ACC112 (cell line): ENCODE results near the gene XYLB.

Experiments used
- H2AFZ ChIP-seq: fragments of 200-600 bp; sonication (generic); one replicate; pipeline ENCODE4 v1.6.0; 2017; ENCODE audit warnings: antibody characterized with exemption, low read length; ENCODE audit not compliant: unreplicated experiment
- H3K27ac ChIP-seq: fragments of 200-600 bp; sonication (generic); 2 replicates; pipeline ENCODE4 v1.5.1; 2014; ENCODE audit warnings: low read depth, mild to moderate bottlenecking, antibody characterized with exemption, low read length, moderate library complexity
- H3K27me3 ChIP-seq: fragments of 200-600 bp; sonication (generic); 2 replicates; pipeline ENCODE4 v1.6.1; 2014; ENCODE audit warnings: mild to moderate bottlenecking, antibody characterized with exemption, low read length, moderate library complexity, mixed read lengths; ENCODE audit not compliant: insufficient read depth
- H3K36me3 ChIP-seq: fragments of 200-600 bp; sonication (generic); 2 replicates; pipeline ENCODE4 v1.6.1; 2016; ENCODE audit warnings: mild to moderate bottlenecking, antibody characterized with exemption, low read length, moderate library complexity, mixed read lengths; ENCODE audit not compliant: insufficient read depth
- H3K4me1 ChIP-seq: fragments of 200-600 bp; sonication (generic); one replicate; pipeline ENCODE4 v1.6.1; 2016; ENCODE audit warnings: low read length, mixed read lengths; ENCODE audit not compliant: insufficient read depth, unreplicated experiment, control insufficient read depth
- H3K4me3 ChIP-seq: fragments of 200-600 bp; sonication (generic); 2 replicates; pipeline ENCODE4 v1.5.1; 2014; ENCODE audit warnings: mild to moderate bottlenecking, low read depth, low read length
- H3K79me2 ChIP-seq: fragments of 200-600 bp; sonication (generic); one replicate; pipeline ENCODE4 v1.6.0; 2016; ENCODE audit warnings: low read length; ENCODE audit not compliant: control insufficient read depth, unreplicated experiment, insufficient read depth

The XYLB gene

DNA sequence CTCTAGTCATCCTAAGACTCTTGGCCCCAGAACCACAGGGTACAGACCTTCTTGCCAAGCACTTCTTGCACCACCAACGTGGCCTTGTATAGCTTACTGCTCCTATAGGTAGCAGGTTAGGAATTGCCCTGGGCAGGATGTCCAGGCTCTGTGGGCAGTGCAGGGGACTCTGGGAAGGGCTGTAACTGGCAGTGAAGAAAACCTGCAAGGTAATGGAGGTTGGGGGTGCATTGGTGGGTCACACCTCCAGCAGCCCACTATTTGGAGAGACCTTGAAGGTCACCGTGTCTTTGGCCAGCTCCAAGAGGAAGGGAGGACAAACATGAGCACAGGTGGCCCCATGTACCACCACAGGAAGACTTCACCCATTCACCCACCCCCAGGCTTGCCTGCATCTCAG lies 21.3 kb upstream of the XYLB start:
- peaks cover 3% of the 10 kb centered on the region; the same call in 1 of the 2 replicates for H3K27me3 ChIP-seq
- peaks cover 11% of the 10 kb centered on the region for H3K4me1 ChIP-seq
- H3K79me2 ChIP-seq = no peaks in the 10 kb centered on the region
- H2AFZ ChIP-seq = no peak overlapping the region
- no peak overlapping the region for H3K27ac ChIP-seq
- no peaks in the 10 kb centered on the region for H3K36me3 ChIP-seq
- H3K4me3 ChIP-seq = no peak overlapping the region

DNA sequence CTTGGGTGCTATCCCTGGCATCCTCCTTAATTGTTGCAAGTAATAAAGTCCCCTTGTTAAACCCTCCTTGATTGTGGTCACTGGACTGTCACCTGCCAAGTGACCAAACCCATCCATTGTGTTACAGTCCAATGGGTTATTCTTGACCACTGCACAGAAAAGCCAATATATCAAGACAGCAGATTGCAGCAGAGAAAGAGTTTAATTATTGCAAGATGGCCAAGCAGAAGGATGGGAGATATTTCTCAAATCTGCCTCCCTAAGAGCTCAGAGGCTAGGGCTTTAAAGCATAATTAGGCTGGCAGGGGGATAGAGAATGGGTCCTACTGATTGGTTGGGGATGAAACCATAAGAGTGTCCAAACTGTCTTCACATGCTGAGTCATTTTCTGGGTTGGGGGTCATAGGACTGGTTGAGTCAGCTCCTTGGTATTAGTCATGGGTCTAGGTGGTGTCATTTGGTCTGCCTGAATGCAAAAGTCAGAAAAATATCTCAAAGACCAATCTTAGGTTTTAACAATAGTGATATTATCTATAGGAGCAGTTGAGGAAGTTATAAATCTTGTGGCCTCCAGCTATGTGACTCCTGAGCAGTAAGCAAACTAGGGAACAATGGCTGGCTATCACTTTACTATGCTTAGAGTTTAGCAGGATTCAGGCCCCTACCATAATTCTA lies 19.1 kb upstream of the XYLB start:
- no peaks in the 10 kb centered on the region for H3K79me2 ChIP-seq
- peak overlapping the region; percentile 79 for H3K27ac ChIP-seq
- no peak overlapping the region for H2AFZ ChIP-seq
- H3K4me1 ChIP-seq = peaks cover 11% of the 10 kb centered on the region
- H3K27me3 ChIP-seq = peaks cover 3% of the 10 kb centered on the region; the same call in 1 of the 2 replicates
- H3K4me3 ChIP-seq = no peak overlapping the region
- H3K36me3 ChIP-seq = no peaks in the 10 kb centered on the region

DNA sequence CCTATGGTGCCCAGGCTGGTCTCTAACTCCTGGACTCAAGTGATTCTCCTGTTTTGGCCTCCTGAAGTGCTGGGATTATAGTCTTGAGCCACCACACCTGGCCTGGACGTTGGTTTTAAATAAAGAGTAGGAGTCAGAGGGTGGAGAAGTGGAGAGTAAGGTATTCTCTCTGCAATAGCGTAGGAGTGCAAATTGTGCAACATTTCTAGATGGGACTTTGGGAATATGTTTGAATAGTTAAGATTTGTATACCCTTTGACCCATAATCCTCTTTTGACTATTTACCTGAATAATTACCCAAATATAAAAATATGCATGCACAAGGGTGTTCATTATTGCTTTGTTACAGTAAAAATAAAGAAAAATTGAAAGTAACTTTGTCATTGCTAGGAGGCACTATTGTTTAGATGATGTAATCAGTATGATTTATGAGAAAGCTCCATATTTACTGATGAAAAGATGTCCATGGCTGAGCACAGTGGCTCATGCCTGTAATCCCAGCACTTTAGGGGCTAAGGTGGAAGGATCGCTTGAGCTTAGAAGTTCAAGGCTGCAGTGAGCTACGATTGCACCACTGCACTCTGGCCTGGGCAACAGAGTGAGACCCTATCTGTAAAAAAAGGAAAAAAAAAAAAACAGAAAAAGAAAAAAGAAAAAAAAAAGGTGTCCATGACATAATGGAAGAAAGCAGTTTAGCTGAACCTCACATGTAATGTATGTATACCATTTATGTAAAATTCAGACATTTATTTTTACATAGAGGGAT lies 15.1 kb upstream of the XYLB start:
- H3K4me1 ChIP-seq = peaks cover 11% of the 10 kb centered on the region
- H3K4me3 ChIP-seq = no peak overlapping the region
- H3K27ac ChIP-seq = no peak overlapping the region
- H2AFZ ChIP-seq = no peak overlapping the region
- H3K36me3 ChIP-seq = no peaks in the 10 kb centered on the region
- H3K27me3 ChIP-seq = no peaks in the 10 kb centered on the region
- H3K79me2 ChIP-seq = no peaks in the 10 kb centered on the region

DNA sequence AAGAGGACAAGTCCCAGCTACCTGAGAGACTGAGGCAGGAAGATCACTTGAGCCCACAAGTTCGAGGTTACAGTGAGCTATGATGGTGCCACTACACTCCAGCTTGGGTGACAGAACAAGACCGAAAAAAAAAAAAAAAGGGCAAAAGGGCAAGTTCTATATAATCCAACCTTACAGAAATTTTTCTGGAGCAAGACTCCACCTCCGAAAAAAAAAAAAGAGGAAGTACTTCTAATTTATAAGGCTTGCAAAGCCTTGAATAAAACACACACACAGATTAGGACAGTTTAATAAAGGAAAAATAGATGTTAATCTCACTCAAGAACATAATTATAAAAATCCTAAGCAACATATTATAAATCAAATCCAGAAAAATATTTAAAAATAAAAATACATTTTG lies 14.4 kb upstream of the XYLB start:
- Histone ChIP-seq H3K4me3 (no peak overlapping the region), H2AFZ (no peak overlapping the region), H3K27me3 (no peaks in the 10 kb centered on the region), H3K4me1 (peaks cover 9% of the 10 kb centered on the region), H3K36me3 (no peaks in the 10 kb centered on the region), H3K27ac (no peak overlapping the region), H3K79me2 (no peaks in the 10 kb centered on the region)

DNA sequence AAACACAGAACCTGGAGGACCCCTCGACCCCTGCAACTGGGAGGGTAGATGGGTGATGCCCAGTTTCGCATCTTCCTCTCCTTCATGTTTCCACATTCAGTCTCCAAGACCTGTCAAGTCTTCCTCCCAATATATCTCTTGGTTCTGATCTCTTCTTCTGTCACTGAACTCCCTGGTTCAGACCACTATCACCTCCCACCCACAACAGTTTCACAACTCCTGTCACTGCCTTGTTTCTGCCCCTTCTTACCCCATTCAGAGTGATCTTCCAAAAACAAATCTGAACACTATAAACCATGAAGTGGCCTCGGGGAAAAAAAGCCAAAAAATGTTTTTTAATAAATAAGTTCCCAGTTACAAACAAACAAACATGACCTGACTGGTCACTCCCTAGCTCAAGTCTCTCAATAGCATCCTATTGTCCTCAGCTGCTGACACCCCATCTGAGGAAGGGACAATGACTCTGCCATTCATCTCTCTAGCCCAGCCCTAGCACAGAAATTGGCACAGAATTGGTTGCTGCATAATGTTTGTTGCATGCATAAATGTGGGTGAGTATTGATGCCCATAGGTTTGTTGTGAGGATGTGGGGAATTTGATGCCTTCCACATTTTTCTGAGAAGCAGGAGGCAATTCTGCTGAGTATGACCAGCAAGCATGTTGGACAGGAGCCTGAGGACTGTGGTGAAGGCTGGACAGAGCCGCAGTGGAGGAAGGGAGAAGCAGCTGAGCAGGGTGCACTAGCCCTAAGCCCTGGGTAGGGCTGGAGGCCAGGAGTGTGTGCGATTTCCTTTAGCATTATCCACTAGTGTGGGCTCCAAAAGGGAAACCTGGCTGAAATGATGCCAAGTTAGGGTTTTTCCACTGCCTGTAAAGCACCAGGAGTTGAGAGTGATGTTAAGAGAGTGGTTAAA lies 12.2 kb upstream of the XYLB start:
- Histone ChIP-seq H2AFZ (no peak overlapping the region), H3K4me3 (no peak overlapping the region), H3K27me3 (no peaks in the 10 kb centered on the region), H3K4me1 (no peaks in the 10 kb centered on the region), H3K27ac (no peak overlapping the region), H3K36me3 (no peaks in the 10 kb centered on the region), H3K79me2 (no peaks in the 10 kb centered on the region)

DNA sequence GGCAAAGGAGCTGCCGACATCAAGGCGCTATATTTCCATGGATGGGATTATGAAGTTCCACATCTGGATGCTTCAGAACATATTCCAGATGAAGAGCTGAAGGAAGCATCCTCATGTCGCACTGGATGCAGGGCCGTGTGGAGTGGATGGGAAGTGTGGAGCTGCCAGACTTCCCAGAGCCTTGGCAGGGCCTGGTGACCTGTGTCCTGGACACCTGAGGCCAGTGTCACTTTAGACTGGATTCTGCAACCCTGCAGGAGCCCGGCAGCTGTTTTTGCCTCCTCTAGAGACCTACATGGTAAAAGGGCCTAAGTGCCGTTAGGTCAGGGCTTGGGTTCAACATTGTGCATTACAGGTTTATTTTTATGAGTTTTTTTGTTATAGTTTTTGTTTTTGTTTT lies 11.3 kb upstream of the XYLB start:
- Histone ChIP-seq H3K36me3 (no peaks in the 10 kb centered on the region), H3K27ac (no peak overlapping the region), H3K4me3 (no peak overlapping the region), H3K79me2 (no peaks in the 10 kb centered on the region), H3K4me1 (no peaks in the 10 kb centered on the region), H3K27me3 (no peaks in the 10 kb centered on the region), H2AFZ (no peak overlapping the region)

DNA sequence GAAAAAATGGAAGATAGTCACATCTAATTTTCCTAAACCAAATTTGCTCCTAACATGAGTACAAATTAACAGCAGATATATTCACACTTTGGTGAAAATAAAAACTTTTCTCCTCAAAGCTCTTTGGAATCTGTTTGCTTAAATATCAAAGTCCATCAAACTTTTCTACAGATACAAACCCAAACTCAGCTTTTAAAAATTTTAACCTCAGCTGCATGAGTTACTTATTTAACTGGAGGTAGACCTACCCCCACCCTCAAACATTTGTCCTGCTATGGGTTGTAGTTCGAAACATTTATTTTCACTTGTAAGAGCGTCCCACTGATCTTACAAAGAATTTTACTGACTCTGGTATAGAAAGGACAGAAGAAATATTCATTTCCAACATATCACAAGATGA lies 8.9 kb upstream of the XYLB start:
- no peaks in the 10 kb centered on the region for H3K79me2 ChIP-seq
- H3K36me3 ChIP-seq = no peaks in the 10 kb centered on the region
- no peaks in the 10 kb centered on the region for H3K4me1 ChIP-seq
- H2AFZ ChIP-seq = no peak overlapping the region
- H3K27ac ChIP-seq = no peak overlapping the region
- no peak overlapping the region for H3K4me3 ChIP-seq
- H3K27me3 ChIP-seq = no peaks in the 10 kb centered on the region

DNA sequence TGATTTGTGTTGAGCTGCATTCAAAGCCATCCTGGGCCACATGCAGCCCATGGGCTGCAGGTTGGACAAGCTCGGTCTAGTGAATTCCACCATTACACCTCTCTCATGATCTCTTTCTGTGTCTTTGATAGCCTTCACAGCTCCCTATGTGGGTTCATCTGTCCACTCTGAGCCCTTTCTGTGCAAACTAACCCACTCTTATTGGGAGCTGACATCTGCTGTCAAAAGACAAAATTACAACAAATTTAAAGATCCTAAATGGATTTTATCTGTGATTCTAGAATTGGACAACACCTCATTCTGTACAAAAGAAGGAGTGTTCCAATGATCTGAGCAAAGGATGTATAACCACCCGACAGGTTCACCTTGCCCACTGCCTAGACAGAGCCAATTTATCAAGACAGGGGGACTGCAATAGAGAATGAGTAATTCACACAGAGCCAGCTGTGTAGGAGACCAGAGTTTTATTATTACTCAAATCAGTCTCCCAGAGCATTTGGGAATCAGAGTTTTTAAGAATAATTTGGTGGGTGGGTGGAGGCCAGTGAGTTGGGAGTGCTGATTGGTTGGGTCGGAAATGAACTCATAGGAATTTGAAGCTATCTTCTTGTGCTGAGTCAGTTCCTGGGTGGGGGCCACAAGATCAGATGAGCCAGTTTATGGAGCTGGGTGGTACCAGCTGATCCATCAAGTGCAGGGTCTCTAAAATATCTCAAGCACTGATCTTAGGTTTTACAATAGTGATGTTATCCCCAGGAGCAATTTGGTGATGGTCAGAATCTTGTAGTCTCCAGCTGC lies 2.6 kb upstream of the XYLB start:
- no peaks in the 10 kb centered on the region for H3K36me3 ChIP-seq
- no peak overlapping the region for H2AFZ ChIP-seq
- H3K4me3 ChIP-seq = no peak overlapping the region
- H3K27ac ChIP-seq = no peak overlapping the region
- no peaks in the 10 kb centered on the region for H3K27me3 ChIP-seq
- peaks cover 10% of the 10 kb centered on the region for H3K79me2 ChIP-seq
- H3K4me1 ChIP-seq = peaks cover 18% of the 10 kb centered on the region

DNA sequence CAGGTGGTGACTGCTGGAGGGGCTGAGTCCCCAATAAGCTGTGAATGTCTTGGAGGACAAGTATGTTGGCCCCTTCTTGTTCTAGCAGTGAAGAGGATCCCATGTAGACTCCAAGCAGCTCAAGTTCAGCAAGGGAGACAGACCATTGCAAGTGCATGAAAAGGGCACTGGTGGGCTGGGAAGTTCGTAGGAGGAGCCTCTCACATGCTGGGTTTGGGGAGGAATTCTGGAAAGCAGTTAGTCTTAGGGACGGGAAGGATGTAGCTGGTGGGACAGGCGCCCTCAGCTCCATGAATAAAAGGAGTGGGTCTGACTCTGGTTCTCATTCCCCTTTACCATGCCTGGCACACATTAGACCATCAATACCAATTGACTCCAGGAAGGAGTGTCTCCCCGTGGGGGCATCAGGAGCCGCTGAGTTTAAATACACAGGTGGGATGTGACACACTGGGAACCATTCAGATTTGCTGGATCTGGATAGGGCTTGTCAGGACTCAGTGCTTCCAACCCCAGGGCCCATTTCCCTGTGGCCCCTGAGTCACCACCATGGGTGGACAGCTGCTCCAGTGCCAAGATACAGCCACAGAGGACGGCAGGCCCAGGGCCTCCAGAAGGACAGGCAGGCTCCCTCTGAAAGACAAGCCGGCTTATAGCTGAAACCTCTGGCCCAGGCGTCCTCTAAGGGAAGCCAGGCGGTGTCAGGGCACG lies 552 bp upstream of the XYLB start:
- H3K4me1 ChIP-seq = peaks cover 26% of the 10 kb centered on the region
- peaks cover 17% of the 10 kb centered on the region for H3K79me2 ChIP-seq
- peak overlapping the region; percentile 57 for H2AFZ ChIP-seq
- H3K4me3 ChIP-seq = peak overlapping the region; percentile 78
- no peaks in the 10 kb centered on the region for H3K27me3 ChIP-seq
- H3K36me3 ChIP-seq = no peaks in the 10 kb centered on the region
- H3K27ac ChIP-seq = no peak overlapping the region
